HCT116 (cell line): ENCODE data around the gene NHLRC4.
A peak's percentile ranks its signal among the peaks of the same experiment; 100 is the strongest.

Experiments
- CBX3 ChIP-seq: IDR thresholded peaks from 2 replicates; pipeline ENCODE4 v1.6.1; 2012; ENCODE audit warnings: low read depth
- CTCF ChIP-seq, 3 experiments: fragments of 200-600 bp in 1 of 3; sonication (generic) in 1 of 3; IDR thresholded peaks in 2 of 3; conservative IDR thresholded peaks in 1 of 3; 2 replicates each; pipeline ENCODE4 v1.5.1; 2012 to 2017; ENCODE audit warnings: low read depth in 2 of 3, low read length in 2 of 3, antibody characterized with exemption in 1 of 3, borderline replicate concordance in 1 of 3, control low read depth in 1 of 3, mild to moderate bottlenecking in 1 of 3, mixed read lengths in 1 of 3, mixed run types in 1 of 3, moderate library complexity in 1 of 3; ENCODE audit not compliant: insufficient read depth in 1 of 3
- FOSL1 ChIP-seq: IDR thresholded peaks from 2 replicates; pipeline ENCODE4 v1.6.1; 2012; ENCODE audit warnings: low read depth
- POLR2A ChIP-seq: IDR thresholded peaks from 2 replicates; pipeline ENCODE4 v1.7.0; 2011; ENCODE audit warnings: borderline replicate concordance; ENCODE audit not compliant: insufficient read depth, insufficient read length; ENCODE audit errors: extremely low read depth
- RAD21 ChIP-seq: IDR thresholded peaks from 2 replicates; pipeline ENCODE4 v1.6.1; 2012; ENCODE audit warnings: low read depth, mild to moderate bottlenecking
- SP1 ChIP-seq: IDR thresholded peaks from 2 replicates; pipeline ENCODE4 v1.6.1; 2012; ENCODE audit warnings: low read depth
- ZFX ChIP-seq: fragments of 450-650 bp; IDR thresholded peaks from 2 replicates; pipeline ENCODE4 v1.6.1; 2017
- TF ChIP-seq, protein P1 (sequence below): IDR thresholded peaks from 2 replicates; pipeline ENCODE4 v1.6.1; 2012

GRCh38 chr16:585351-585750 is 18.5 kb downstream of the NHLRC4 start:
- TF ChIP-seq SP1 (no peak), CTCF (IDR thresholded peaks at IDR 0.05 in 2 of 3, conservative IDR thresholded peaks at IDR 0.05 in 1 of 3; ENCODE audit: borderline replicate concordance in 1 of 3, insufficient read depth in 1 of 3, low read depth in 2 of 3, low read length in 2 of 3) (0 out of 6 replicates have a peak, but pooled peaks of 1 of the 3 experiments have one; percentile 14), POLR2A (no peak), ZFX (no peak), CBX3 (no peak), RAD21 (no peak), FOSL1 (no peak)
- TF ChIP-seq, protein P1, sequence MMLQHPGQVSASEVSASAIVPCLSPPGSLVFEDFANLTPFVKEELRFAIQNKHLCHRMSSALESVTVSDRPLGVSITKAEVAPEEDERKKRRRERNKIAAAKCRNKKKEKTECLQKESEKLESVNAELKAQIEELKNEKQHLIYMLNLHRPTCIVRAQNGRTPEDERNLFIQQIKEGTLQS = no peak
